K562 (cell line): ENCODE data around the gene PIGM. TPM values are rescaled to one million over a fixed set of nuclear protein-coding genes. Genes with fewer than 3 reads are reported as not detected.

Experiments used
- COPS2 ChIP-seq: fragments of 450-650 bp; conservative IDR thresholded peaks from 2 replicates; pipeline ENCODE4 v1.6.1; 2016; ENCODE audit warnings: mild to moderate bottlenecking, moderate library complexity
- CREBBP ChIP-seq: IDR thresholded peaks from one replicate; pipeline ENCODE4 v1.6.1; 2012; ENCODE audit warnings: low read depth, mild to moderate bottlenecking, control low read depth, inconsistent platforms, low read length
- CREM ChIP-seq: IDR thresholded peaks from 2 replicates; pipeline ENCODE4 v1.6.1; 2014; ENCODE audit warnings: antibody characterized with exemption, low read depth
- FOXA1 ChIP-seq: fragments of 450-650 bp; IDR thresholded peaks from 2 replicates; pipeline ENCODE4 v1.6.1; 2016; ENCODE audit warnings: mild to moderate bottlenecking, borderline replicate concordance
- KDM4B ChIP-seq, 2 experiments: fragments of 450-650 bp in 1 of 2; sonication (generic) in 1 of 2; IDR thresholded peaks; 2 replicates each; pipeline ENCODE4 v1.6.1; 2016 to 2017; ENCODE audit warnings: borderline replicate concordance in 2 of 2, antibody characterized with exemption in 1 of 2, low read depth in 1 of 2, mild to moderate bottlenecking in 1 of 2
- MTF1 ChIP-seq: fragments of 250-450 bp; sonication (Bioruptor Pico); IDR thresholded peaks from 2 replicates; pipeline ENCODE4 v1.9.0; 2021; ENCODE audit warnings: moderate library complexity, mild to moderate bottlenecking, inconsistent platforms, borderline replicate concordance
- RBM25 ChIP-seq: fragments of 200-400 bp; formaldehyde crosslinking; IDR thresholded peaks from 2 replicates; pipeline ENCODE4 v1.6.1; 2018; ENCODE audit warnings: low read length, low read depth, moderate library complexity; ENCODE audit not compliant: severe bottlenecking
- TAF7 ChIP-seq: fragments of 450-650 bp; IDR thresholded peaks from 2 replicates; pipeline ENCODE4 v1.6.1; 2016; ENCODE audit warnings: missing genetic modification characterization, missing compliant biosample characterization
- ZNF274 ChIP-seq: IDR thresholded peaks from 2 replicates; pipeline ENCODE4 v1.6.1; 2011; ENCODE audit warnings: low read depth, mild to moderate bottlenecking, low read length, moderate library complexity, borderline replicate concordance
- polyA plus RNA-seq, 8 experiments: library from polyadenylated mRNA; depleted of rRNA in 4 of 8; stranded (reverse) in 5 of 8; unstranded in 3 of 8; fragments of >200 nt; fragmentation: Nextera tagmentation in 2 of 8; fragmentation: Illumina TruSeq in 1 of 8; extraction: Ambion mirVana in 2 of 8; extraction: Trizol in 1 of 8; gene quantifications; 2 replicates each; pipeline versions ENCODE4 v1.2.1 to v1.2.3, GENCODE V29; 2011 to 2014; ENCODE audit warnings: inconsistent platforms in 1 of 8, missing spikeins in 1 of 8
- total RNA-seq, 7 experiments: library from RNA; depleted of rRNA in 6 of 7; stranded (reverse); fragments of >200 nt in 6 of 7; fragmentation: Illumina TruSeq in 2 of 7; extraction: Trizol in 2 of 7; gene quantifications; 2 replicates each; pipeline versions ENCODE4 v1.2.1 to v1.2.3, GENCODE V29; 2011 to 2021; ENCODE audit warnings: low replicate concordance in 1 of 7
- TF ChIP-seq, protein P1 (sequence below): fragments of 250-450 bp; sonication (Bioruptor Pico); IDR thresholded peaks from 2 replicates; pipeline ENCODE4 v1.8.0; 2021; ENCODE audit warnings: moderate library complexity, mild to moderate bottlenecking, inconsistent platforms
- TF ChIP-seq, protein P2 (sequence below): fragments of 200-400 bp; formaldehyde crosslinking; IDR thresholded peaks from 2 replicates; pipeline ENCODE4 v1.6.1; 2017; ENCODE audit warnings: mild to moderate bottlenecking, low read depth, low read length, moderate library complexity
- TF ChIP-seq, protein P3 (sequence below): fragments of 250-450 bp; sonication (Bioruptor Pico); IDR thresholded peaks from 2 replicates; pipeline ENCODE4 v1.5.0; 2021; ENCODE audit warnings: mild to moderate bottlenecking, borderline replicate concordance
- TF ChIP-seq, protein P4 (sequence below): fragments of 450-650 bp; IDR thresholded peaks from 2 replicates; pipeline ENCODE4 v1.6.1; 2016

Gene PIGM
- total and polyA plus RNA-seq, 9 of the 15 experiments (the other 6 are each of a cell fraction or from before 2014, with no cell fraction given) = 2.6 to 6.7 (median 4.3) TPM

DNA sequence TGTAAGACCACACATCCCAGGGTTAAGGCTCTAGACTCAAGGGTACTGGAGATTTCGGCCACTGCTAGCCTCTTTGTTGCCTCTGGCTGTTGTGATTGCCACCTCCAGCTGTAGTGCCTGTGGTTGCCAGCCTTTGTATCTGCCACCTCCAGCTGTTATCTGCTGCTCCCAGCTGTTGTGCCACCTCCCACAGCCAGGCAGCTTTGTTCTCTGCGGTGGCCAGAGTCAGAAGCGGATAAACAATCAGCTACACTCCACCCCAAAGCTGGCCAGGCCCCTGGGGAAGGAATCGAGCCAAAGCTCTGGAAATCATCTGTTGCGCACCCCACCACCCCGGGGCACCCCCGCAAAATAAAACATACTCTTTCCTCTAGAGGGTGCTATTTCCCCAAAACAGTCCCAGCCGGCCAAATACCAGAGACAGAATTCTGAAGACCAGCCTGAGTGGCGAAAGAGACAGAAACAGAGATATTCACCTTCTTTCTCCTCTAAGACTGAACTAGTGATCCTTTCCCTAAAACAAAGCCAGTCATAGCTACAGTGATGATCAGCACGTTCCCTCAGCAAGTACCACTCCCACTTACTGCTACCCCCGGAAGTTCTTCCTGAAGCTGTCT lies 14.8 kb upstream of the PIGM start (continued):
- TF ChIP-seq, protein P1, sequence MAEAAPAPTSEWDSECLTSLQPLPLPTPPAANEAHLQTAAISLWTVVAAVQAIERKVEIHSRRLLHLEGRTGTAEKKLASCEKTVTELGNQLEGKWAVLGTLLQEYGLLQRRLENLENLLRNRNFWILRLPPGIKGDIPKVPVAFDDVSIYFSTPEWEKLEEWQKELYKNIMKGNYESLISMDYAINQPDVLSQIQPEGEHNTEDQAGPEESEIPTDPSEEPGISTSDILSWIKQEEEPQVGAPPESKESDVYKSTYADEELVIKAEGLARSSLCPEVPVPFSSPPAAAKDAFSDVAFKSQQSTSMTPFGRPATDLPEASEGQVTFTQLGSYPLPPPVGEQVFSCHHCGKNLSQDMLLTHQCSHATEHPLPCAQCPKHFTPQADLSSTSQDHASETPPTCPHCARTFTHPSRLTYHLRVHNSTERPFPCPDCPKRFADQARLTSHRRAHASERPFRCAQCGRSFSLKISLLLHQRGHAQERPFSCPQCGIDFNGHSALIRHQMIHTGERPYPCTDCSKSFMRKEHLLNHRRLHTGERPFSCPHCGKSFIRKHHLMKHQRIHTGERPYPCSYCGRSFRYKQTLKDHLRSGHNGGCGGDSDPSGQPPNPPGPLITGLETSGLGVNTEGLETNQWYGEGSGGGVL (CRISPR knock-in tag) = no peak
- TF ChIP-seq TAF7 (tag) = no peak
- TF ChIP-seq CREM = peak; percentile 71
- TF ChIP-seq ZNF274 = peak; percentile 57; the same call in 1 of the 2 replicates
- TF ChIP-seq, protein P2, sequence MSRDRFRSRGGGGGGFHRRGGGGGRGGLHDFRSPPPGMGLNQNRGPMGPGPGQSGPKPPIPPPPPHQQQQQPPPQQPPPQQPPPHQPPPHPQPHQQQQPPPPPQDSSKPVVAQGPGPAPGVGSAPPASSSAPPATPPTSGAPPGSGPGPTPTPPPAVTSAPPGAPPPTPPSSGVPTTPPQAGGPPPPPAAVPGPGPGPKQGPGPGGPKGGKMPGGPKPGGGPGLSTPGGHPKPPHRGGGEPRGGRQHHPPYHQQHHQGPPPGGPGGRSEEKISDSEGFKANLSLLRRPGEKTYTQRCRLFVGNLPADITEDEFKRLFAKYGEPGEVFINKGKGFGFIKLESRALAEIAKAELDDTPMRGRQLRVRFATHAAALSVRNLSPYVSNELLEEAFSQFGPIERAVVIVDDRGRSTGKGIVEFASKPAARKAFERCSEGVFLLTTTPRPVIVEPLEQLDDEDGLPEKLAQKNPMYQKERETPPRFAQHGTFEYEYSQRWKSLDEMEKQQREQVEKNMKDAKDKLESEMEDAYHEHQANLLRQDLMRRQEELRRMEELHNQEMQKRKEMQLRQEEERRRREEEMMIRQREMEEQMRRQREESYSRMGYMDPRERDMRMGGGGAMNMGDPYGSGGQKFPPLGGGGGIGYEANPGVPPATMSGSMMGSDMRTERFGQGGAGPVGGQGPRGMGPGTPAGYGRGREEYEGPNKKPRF = no peak
- TF ChIP-seq COPS2 = no peak
- TF ChIP-seq, protein P3, sequence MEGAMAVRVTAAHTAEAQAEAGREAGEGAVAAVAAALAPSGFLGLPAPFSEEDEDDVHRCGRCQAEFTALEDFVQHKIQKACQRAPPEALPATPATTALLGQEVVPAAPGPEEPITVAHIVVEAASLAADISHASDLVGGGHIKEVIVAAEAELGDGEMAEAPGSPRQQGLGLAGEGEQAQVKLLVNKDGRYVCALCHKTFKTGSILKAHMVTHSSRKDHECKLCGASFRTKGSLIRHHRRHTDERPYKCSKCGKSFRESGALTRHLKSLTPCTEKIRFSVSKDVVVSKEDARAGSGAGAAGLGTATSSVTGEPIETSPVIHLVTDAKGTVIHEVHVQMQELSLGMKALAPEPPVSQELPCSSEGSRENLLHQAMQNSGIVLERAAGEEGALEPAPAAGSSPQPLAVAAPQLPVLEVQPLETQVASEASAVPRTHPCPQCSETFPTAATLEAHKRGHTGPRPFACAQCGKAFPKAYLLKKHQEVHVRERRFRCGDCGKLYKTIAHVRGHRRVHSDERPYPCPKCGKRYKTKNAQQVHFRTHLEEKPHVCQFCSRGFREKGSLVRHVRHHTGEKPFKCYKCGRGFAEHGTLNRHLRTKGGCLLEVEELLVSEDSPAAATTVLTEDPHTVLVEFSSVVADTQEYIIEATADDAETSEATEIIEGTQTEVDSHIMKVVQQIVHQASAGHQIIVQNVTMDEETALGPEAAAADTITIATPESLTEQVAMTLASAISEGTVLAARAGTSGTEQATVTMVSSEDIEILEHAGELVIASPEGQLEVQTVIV = no peak
- no peak for TF ChIP-seq RBM25
- TF ChIP-seq, protein P4, sequence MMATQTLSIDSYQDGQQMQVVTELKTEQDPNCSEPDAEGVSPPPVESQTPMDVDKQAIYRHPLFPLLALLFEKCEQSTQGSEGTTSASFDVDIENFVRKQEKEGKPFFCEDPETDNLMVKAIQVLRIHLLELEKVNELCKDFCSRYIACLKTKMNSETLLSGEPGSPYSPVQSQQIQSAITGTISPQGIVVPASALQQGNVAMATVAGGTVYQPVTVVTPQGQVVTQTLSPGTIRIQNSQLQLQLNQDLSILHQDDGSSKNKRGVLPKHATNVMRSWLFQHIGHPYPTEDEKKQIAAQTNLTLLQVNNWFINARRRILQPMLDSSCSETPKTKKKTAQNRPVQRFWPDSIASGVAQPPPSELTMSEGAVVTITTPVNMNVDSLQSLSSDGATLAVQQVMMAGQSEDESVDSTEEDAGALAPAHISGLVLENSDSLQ = peak; percentile 43; the same call in 1 of the 2 replicates
- TF ChIP-seq KDM4B (IDR thresholded peaks at IDR 0.05; ENCODE audit: borderline replicate concordance in 2 of 2, low read depth in 1 of 2) = no peak
- no peak for TF ChIP-seq CREBBP
- no peak for TF ChIP-seq MTF1
- TF ChIP-seq FOXA1 = no peak
